ENCODE results near the gene LRP2. TPM values are rescaled to one million over a fixed set of nuclear protein-coding genes. Genes with fewer than 3 reads are reported as not detected.

LRP2 gene
- total RNA-seq, 1 donor from 2014 or later, result 29.4 TPM

DNA sequence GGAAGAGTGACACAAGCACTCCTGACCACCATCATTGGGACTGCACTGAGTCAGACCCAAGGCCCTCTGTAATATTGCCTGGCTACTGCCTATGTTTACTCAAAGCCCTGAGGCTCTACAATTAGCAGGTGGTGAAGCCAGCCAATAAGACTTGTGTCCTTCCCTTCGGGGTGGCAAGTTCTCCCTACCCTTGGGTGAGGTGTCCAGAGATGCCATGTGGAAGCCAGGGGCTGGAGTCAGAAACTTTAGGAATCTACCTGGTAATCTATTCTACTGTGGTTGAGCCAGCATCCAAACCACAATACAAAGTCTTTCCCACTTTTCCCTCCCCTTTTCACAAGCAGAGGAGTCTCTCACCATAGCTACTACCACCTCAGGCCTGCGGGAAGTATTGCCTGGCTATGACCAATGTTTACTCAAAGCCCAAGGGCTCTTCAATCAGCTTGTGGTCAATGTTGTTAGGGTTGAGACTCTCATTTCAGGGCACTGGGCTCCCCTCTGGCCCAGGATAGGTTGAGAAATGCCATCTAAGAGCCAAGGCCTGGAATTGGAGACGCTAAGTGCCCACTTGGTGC, 275.4 kb downstream of the LRP2 start:
- H3K27ac Mint-ChIP-seq (ENCODE audit: unreplicated experiment), result no peak overlapping the region
- peaks cover 14% of the 10 kb centered on the region for H3K9me3 Mint-ChIP-seq
- H3K4me1 Mint-ChIP-seq, result no peaks in the 10 kb centered on the region

GRCh38 chr2:169082995-169083394, 279.3 kb downstream of the LRP2 start:
- Mint-ChIP-seq H3K9me3 (peaks cover 14% of the 10 kb centered on the region), H3K36me3 (ENCODE audit: low read depth) (peaks cover 5% of the 10 kb centered on the region), H3K27ac (ENCODE audit: unreplicated experiment) (no peak overlapping the region), H3K4me3 (no peak overlapping the region), H3K27me3 (ENCODE audit: low read depth) (peaks cover 3% of the 10 kb centered on the region), H3K4me1 (no peaks in the 10 kb centered on the region)
- DNase-seq (ENCODE audit: low read depth, low spot score), result no peak
- TF ChIP-seq, protein P1, sequence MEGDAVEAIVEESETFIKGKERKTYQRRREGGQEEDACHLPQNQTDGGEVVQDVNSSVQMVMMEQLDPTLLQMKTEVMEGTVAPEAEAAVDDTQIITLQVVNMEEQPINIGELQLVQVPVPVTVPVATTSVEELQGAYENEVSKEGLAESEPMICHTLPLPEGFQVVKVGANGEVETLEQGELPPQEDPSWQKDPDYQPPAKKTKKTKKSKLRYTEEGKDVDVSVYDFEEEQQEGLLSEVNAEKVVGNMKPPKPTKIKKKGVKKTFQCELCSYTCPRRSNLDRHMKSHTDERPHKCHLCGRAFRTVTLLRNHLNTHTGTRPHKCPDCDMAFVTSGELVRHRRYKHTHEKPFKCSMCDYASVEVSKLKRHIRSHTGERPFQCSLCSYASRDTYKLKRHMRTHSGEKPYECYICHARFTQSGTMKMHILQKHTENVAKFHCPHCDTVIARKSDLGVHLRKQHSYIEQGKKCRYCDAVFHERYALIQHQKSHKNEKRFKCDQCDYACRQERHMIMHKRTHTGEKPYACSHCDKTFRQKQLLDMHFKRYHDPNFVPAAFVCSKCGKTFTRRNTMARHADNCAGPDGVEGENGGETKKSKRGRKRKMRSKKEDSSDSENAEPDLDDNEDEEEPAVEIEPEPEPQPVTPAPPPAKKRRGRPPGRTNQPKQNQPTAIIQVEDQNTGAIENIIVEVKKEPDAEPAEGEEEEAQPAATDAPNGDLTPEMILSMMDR (conservative IDR thresholded peaks at IDR 0.05), result no peak

More for the DNA sequence above, 275.4 kb downstream of the LRP2 start:
- no peak for DNase-seq (ENCODE audit: low read depth, low spot score)
- peaks cover 5% of the 10 kb centered on the region for H3K36me3 Mint-ChIP-seq (ENCODE audit: low read depth)
- peaks cover 3% of the 10 kb centered on the region for H3K27me3 Mint-ChIP-seq (ENCODE audit: low read depth)
- H3K4me3 Mint-ChIP-seq, result no peak overlapping the region
- TF ChIP-seq, protein P1 (conservative IDR thresholded peaks at IDR 0.05), result no peak

DNA sequence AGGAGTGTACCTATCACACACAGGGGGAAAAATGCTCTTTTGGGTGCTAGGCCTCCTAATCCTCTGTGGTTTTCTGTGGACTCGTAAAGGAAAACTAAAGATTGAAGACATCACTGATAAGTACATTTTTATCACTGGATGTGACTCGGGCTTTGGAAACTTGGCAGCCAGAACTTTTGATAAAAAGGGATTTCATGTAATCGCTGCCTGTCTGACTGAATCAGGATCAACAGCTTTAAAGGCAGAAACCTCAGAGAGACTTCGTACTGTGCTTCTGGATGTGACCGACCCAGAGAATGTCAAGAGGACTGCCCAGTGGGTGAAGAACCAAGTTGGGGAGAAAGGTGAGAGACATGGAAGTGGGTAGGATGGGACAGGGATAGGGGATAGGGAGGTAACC, 280.8 kb downstream of the LRP2 start:
- H3K27ac Mint-ChIP-seq (ENCODE audit: unreplicated experiment), result no peak overlapping the region
- peaks cover 5% of the 10 kb centered on the region for H3K36me3 Mint-ChIP-seq (ENCODE audit: low read depth)
- peaks cover 3% of the 10 kb centered on the region for H3K27me3 Mint-ChIP-seq (ENCODE audit: low read depth)
- no peaks in the 10 kb centered on the region for H3K4me1 Mint-ChIP-seq
- DNase-seq (ENCODE audit: low read depth, low spot score), result no peak
- no peak overlapping the region for H3K4me3 Mint-ChIP-seq
- H3K9me3 Mint-ChIP-seq, result peaks cover 14% of the 10 kb centered on the region
- TF ChIP-seq, protein P1 (conservative IDR thresholded peaks at IDR 0.05), result no peak

GRCh38 chr2:169080250-169081069, 281.9 kb downstream of the LRP2 start:
- H3K9me3 Mint-ChIP-seq, result peaks cover 10% of the 10 kb centered on the region

GRCh38 chr2:169077674-169078240, 284.6 kb downstream of the LRP2 start:
- no peaks in the 10 kb centered on the region for H3K4me1 Mint-ChIP-seq
- no peak overlapping the region for H3K27ac Mint-ChIP-seq (ENCODE audit: unreplicated experiment)
- H3K9me3 Mint-ChIP-seq, result no peaks in the 10 kb centered on the region
- TF ChIP-seq, protein P1 (conservative IDR thresholded peaks at IDR 0.05), result no peak
- no peaks in the 10 kb centered on the region for H3K27me3 Mint-ChIP-seq (ENCODE audit: low read depth)
- DNase-seq (ENCODE audit: low read depth, low spot score), result no peak
- H3K36me3 Mint-ChIP-seq (ENCODE audit: low read depth), result no peaks in the 10 kb centered on the region
- H3K4me3 Mint-ChIP-seq, result no peak overlapping the region

More at GRCh38 chr2:169080250-169081069, 281.9 kb downstream of the LRP2 start:
- Mint-ChIP-seq H3K27me3 (ENCODE audit: low read depth) (peaks cover 3% of the 10 kb centered on the region), H3K4me3 (no peak overlapping the region), H3K36me3 (ENCODE audit: low read depth) (peaks cover 2% of the 10 kb centered on the region), H3K4me1 (no peaks in the 10 kb centered on the region), H3K27ac (ENCODE audit: unreplicated experiment) (no peak overlapping the region)
- TF ChIP-seq, protein P1 (conservative IDR thresholded peaks at IDR 0.05), result no peak
- no peak for DNase-seq (ENCODE audit: low read depth, low spot score)

Other genes starting within 250 kb of the LRP2 start
- gene BBS5, start 117.0 kb upstream of the LRP2 start, total RNA-seq, result 9.0 and 10.1 TPM in 2 replicates
- 0.73 and 1.4 TPM in 2 replicates for gene KLHL41, start 147.2 kb upstream of the LRP2 start, total RNA-seq
- 32.9 and 36.4 TPM in 2 replicates for gene FASTKD1, start 211.3 kb upstream of the LRP2 start, total RNA-seq
- 69.6 and 70.0 TPM in 2 replicates for gene PPIG, start 221.8 kb upstream of the LRP2 start, total RNA-seq